Measurements from ENCODE around the gene D2HGDH. TPM values are rescaled to one million over a fixed set of nuclear protein-coding genes. Genes with fewer than 3 reads are reported as not detected.

Gene D2HGDH
- total RNA-seq, 4 donors from 2014 or later, result 37.7 to 160 (median 62.2) TPM

- H3K36me3 ChIP-seq, result peaks cover 50% of the 10 kb centered on the region
- H3K4me3 ChIP-seq, result no peak overlapping the region
- WGBS, result 97% methylated on average over 6 of the region's 17 CpGs
- no peak overlapping the region for H3K27ac ChIP-seq
- H3K4me1 ChIP-seq, result no peaks in the 10 kb centered on the region
- peak in 1 of 2 donors; percentile 59 for DNase-seq (ENCODE audit: low spot score in 2 of 2)
- no peak for TF ChIP-seq CTCF (IDR thresholded peaks at IDR 0.05)
- TF ChIP-seq POLR2AphosphoS5 (IDR thresholded peaks at IDR 0.05), result no peak
- TF ChIP-seq EP300 (IDR thresholded peaks at IDR 0.05), result no peak
- no peak for TF ChIP-seq POLR2A (IDR thresholded peaks at IDR 0.05)
- H3K27me3 ChIP-seq, result no peaks in the 10 kb centered on the region
- H3K9me3 ChIP-seq, result no peaks in the 10 kb centered on the region
These were observed 25.9 kb downstream of the D2HGDH start for GRCh38 chr2:241760301-241760771.

GRCh38 chr2:241762321-241762932, 28.0 kb downstream of the D2HGDH start:
- no peak for TF ChIP-seq EP300 (IDR thresholded peaks at IDR 0.05)
- H3K36me3 ChIP-seq, result peaks cover 29% of the 10 kb centered on the region
- 64% methylated on average over 18 of the region's 18 CpGs for WGBS

GRCh38 chr2:241762933-241763369, 28.5 kb downstream of the D2HGDH start:
- no peak for TF ChIP-seq EP300 (IDR thresholded peaks at IDR 0.05)
- no peaks in the 10 kb centered on the region for H3K9me3 ChIP-seq
- 62% methylated on average over 13 of the region's 13 CpGs for WGBS
- no peaks in the 10 kb centered on the region for H3K4me1 ChIP-seq
- peak in 1 of 2 donors; percentile 56 for DNase-seq (ENCODE audit: low spot score in 2 of 2)
- H3K27ac ChIP-seq, result no peak overlapping the region
- H3K4me3 ChIP-seq, result no peak overlapping the region
- H3K27me3 ChIP-seq, result no peaks in the 10 kb centered on the region
- H3K36me3 ChIP-seq, result peaks cover 28% of the 10 kb centered on the region

More at GRCh38 chr2:241762321-241762932, 28.0 kb downstream of the D2HGDH start:
- Histone ChIP-seq H3K9me3 (no peaks in the 10 kb centered on the region), H3K27ac (no peak overlapping the region), H3K27me3 (no peaks in the 10 kb centered on the region), H3K4me3 (no peak overlapping the region), H3K4me1 (no peaks in the 10 kb centered on the region)
- DNase-seq (ENCODE audit: low spot score in 2 of 2), result peak in 1 of 2 donors; percentile 65

- Histone ChIP-seq H3K4me1 (no peaks in the 10 kb centered on the region), H3K4me3 (no peak overlapping the region), H3K9me3 (no peaks in the 10 kb centered on the region), H3K36me3 (peaks cover 29% of the 10 kb centered on the region), H3K27ac (no peak overlapping the region), H3K27me3 (no peaks in the 10 kb centered on the region)
- no peak for TF ChIP-seq POLR2A (IDR thresholded peaks at IDR 0.05)
- TF ChIP-seq EP300 (IDR thresholded peaks at IDR 0.05), result no peak
- no peak for TF ChIP-seq CTCF (IDR thresholded peaks at IDR 0.05)
- no peak for TF ChIP-seq POLR2AphosphoS5 (IDR thresholded peaks at IDR 0.05)
- WGBS, result 82% methylated on average over 20 of the region's 20 CpGs
- peak in 1 of 2 donors; percentile 40 for DNase-seq (ENCODE audit: low spot score in 2 of 2)
These were observed 29.3 kb downstream of the D2HGDH start for GRCh38 chr2:241763551-241764274.

GRCh38 chr2:241764275-241765241, 30.1 kb downstream of the D2HGDH start:
- Histone ChIP-seq H3K27me3 (no peaks in the 10 kb centered on the region), H3K27ac (no peak overlapping the region), H3K36me3 (peaks cover 26% of the 10 kb centered on the region), H3K4me1 (no peaks in the 10 kb centered on the region), H3K9me3 (no peaks in the 10 kb centered on the region), H3K4me3 (no peak overlapping the region)
- WGBS, result 84% methylated on average over 11 of the region's 27 CpGs
- DNase-seq (ENCODE audit: low spot score in 2 of 2), result peak in 1 of 2 donors; percentile 76
- TF ChIP-seq EP300 (IDR thresholded peaks at IDR 0.05) (no peak), CTCF (IDR thresholded peaks at IDR 0.05) (no peak), POLR2A (IDR thresholded peaks at IDR 0.05) (no peak), POLR2AphosphoS5 (IDR thresholded peaks at IDR 0.05) (no peak)

All from suprapubic skin (tissue), 4 donors.